ENCODE data around the gene NUDT4.
A peak's percentile ranks its signal among the peaks of the same experiment; 100 is the strongest.
"Not testable (repeated sequence)": the region's sequence is repeated elsewhere in the genome, so short reads cannot be mapped to it uniquely, and the experiment has no call there.

Gene NUDT4

DNA sequence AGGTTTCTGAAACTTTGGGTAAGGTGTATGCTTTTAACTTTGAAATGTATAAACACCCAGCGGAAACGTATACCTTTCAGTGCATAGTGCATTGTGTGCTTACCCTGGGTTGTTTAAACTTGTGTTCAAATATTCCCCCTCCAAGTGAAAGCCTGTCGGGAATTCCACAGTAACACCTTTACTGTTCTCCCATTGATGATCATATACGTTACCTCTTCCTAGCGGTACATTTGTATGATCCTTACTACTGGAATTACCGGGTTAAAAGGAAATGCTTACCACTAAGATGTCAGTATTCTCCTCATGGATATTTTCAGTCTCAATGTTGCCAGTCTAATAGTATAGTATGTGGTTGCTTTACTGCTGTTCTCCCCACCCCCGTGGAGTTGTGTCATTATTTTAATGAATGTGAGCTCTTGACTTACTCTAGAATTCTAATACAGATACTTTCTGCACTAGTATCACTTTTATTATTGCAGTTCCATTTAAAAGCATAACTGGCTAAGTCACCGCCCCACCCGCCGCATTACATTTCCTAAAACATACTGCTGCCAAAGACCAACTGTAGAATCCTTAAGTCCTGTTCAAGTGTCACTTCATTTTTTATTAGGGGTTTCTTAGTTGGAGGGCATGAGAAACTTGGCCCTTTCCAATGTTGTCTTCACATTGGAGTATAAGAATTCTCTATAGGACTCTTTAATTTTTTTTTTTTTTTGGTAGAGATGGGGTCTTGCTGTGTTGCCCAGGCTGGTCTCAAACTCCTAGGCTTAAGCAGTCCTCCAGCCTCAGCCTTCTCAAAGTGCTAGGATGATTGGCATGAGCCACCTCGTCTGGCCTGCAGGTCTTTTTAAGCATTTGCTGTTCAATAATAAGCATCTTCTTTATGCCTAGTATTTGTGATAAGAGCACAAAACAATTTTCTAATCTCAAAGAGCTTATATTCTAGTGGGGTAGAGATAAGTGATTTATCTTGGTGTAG lies 24.9 kb downstream of the NUDT4 start:
- no peak for DNase-seq

DNA sequence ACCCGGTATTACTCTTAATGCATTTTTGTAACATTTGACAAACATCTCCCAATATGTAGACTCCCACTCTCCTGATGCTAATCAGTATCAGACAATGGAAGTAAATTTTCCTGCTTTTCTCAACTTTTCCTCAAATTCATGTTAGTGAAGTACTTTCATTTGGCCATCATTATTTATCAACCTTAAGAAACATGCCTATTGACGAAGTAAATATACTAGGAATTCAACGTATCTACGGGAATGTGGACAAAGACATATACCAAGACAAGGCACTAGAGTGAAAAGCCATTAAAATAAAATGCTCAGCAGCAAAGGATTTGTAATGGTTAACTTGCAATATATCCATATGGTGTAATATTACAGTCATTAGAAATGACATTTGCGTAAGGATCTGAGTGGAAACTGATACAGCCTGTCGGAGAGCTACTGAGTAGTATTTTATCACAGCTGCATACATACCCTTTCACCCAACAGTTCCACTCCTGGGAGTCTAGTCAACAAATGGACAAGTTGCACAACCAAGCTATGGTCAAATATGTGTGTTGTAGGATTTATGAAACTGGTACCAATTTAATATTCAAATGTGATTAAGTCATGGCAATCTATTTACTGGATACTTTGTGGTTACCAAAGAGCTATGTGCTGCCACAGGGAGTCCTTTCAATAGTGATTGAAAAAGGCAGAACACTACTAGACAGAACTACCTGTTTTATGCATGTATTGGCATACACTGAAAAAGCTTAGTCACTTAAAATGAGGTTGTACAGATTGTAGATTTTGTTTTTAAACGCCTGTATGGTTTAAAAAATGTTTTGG lies 26.5 kb downstream of the NUDT4 start:
- DNase-seq: no peak

DNA sequence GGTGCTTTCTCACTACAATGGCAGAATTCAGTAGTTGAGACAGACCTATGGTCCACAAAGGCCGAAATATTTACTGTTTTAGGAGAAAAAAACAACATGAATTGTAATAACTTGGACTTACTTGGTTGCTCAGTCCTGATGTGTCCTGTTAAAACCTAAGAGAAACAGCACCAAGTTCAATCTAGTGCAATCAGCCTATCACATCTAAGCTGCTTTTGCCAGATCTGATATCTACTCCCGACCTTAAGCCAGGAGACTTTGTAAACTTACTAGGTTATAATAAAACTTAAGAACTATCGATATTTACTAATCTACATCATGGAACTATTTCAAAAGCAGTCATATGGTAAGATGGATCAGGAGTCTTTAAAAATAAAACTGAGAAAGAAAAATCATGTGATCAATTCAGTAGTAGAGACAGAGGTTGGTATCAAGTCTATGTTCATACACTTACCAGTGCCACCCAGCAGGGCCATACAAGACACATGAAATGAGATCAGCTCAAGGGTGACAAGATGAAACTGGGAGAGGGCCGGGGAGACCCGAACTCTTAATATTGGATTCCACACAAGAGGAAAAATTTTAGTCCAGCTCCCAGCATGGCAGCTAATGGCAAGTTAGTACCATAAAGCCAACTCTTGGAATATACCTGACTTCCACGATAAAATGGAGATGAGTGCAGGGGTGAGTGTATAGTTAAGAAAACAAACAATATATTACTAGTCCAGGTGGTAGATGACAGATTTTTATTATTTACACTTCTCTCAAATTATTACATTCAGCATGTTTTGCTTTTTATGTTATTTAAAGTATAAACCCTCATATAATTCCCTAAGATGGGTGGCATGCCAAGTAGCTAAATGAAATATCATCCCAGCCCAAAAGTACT lies 27.5 kb downstream of the NUDT4 start:
- no peak for DNase-seq

DNA sequence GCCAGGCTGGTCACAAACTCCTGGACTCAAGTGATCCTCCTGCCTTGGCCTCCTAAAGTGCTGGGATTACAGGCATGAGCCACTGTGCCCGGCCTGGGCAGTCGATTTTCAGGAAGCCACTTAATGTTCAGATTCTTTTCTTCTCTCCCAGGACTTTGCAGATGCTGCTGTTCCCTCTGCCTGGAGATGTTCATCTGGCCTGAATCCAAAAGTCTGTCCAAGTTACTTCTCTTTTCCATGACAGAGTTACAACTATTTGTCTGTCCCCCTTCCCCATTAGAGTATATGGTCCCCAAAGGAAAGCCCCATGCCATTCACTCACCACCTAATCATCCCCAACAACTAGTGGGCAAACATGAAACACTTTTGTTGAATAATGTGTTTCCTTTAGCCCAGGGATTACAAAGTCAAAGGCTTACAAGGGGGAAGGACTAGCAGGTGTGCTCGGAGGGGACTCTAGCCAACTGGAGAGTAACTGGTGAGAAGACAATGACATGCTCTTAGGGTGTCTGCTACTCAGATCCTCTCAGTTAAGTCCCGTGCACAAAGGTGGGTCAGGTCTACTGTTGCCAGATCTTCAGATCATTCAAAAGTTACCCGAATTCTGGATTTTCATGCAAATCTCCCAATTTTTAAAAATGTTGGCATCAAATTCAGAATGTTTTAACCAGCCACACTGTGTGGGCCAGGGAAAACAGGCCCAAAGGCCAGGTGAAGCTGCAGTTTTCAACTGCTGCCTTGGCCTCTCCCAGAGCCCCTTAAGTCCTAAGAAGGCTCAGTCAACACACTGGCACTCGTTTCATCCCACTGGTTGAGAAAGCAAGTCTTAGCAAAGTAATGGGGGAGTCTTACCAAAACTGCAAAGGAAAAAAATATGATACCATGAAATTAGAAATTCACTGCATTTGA lies 29.6 kb downstream of the NUDT4 start:
- no peak for DNase-seq

DNA sequence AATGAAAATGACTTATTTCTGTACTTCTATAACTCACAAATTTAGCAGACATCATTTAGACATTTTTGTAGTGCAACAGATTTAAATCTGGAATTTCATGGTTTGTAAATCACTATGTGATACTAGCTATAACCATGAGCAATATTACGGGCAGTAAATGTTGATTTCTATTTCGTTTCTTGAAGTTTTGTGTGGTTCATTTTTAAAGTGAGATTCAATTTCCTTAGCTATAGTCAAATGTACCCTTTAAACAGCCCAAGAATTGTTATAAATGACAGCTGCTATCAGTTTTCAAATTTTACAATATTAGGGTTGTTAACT lies 30.2 kb downstream of the NUDT4 start:
- no peak for DNase-seq

DNA sequence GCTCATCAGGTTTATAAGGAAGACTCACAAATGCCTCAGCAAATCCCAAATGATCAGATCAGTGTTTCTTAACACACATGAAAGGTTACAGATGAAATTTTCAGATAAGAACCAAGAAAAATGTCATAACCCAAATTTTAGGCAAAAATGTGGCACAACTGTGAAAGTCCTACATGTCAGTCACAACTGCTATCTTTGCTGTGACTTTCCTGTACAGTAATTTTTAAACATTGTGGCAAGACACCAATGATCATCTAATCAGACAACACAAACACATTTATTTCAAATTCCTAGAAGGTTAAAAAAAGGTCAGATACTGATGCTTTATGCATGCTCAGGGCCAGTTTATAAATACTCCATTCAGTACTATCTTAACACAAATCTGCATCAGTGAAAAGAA lies 31.1 kb downstream of the NUDT4 start:
- no peak for DNase-seq

DNA sequence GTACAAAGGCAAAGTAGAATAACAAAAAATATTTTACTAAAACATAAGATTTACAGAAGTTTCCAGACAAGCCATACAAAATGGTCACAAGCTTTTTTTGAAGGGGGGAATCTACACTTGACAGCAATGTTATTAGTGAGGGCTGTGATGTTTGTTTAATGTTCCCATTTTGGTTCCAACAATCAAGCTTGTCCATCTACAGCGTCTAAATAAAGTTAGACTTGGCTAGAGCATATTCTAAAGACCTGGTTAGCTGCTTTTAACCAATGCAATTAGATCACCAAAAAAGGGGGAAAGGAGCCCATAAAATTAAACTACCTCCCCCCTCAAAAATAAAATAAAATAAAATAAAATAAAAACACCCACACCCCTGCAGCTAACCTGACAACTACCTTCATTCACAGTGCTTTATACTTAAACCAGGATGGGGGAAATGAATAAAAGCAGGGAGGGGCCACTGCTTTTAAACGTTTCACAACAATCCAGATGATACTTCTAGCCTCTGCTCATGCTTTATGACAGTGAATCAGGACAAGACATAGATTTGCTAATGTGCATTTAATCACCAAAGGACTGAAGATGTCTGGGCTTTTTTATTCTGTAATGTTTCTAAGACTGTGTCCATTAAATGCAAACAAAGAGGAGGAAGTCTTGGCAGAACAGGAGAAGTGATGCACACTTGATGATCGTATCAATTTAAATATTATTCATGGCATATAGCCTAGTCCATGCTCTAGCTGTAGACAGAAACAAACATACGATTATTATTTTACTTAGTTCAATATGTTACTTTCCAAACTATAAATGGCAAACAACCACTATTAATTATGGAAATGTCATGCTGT lies 31.8 kb downstream of the NUDT4 start:
- DNase-seq: not testable (repeated sequence)

DNA sequence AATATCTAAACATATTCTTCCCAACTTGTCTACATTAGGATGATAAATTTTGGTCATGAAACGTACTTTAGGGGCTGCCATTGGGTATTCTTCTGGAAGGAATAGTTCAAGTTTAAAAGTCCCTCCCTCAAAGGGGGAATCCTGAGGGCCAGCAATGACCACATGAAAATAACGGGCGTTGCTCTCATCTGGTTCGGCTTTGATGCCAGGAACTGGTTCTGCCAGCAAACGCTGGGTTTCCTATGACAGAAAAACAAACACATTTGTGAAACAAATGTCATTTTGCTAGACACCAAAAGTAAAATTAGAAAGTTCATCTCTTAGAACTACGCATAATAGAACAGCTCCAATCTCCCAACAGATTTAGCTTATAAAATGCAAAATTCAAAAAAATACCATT lies 33.3 kb downstream of the NUDT4 start:
- DNase-seq: not testable (repeated sequence)

DNA sequence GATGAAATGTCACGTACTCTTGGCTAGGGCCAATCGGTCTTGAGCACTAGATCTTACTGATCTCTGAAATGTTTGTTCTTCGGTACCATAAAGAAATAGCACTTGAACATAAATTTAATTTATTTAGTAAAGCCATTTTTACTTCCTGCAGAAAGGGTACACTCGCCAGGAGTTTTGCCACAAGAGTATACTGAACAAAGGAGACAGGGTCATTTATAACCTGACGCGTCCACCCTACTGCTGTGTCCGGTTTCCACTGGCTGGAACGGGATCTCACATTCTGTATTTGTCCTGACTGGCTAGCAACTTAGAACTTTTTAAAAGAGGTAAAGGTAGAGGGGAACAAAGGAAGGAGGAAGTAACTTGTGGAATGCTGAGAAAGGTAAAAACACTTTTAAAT lies 34.7 kb downstream of the NUDT4 start:
- DNase-seq: not testable (repeated sequence)

DNA sequence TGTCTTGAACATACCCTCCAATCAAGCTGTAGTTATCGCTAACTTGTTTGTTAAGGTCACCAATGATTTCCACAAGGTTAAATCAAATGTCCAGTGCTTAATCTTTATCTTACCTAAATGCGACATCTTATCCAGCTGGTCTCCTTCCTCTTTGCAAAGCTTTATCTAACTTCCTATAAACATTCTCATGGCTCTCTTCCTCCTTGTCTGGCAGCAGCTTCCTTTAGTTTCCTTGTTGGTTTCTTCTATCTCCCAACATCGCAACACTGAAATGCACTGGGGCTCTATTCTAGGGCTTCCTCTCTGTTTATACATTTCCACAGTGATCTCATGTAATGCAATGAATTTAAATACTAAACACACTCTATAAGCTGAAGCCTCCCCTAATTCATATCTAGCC lies 35.3 kb downstream of the NUDT4 start:
- DNase-seq: no peak

DNA sequence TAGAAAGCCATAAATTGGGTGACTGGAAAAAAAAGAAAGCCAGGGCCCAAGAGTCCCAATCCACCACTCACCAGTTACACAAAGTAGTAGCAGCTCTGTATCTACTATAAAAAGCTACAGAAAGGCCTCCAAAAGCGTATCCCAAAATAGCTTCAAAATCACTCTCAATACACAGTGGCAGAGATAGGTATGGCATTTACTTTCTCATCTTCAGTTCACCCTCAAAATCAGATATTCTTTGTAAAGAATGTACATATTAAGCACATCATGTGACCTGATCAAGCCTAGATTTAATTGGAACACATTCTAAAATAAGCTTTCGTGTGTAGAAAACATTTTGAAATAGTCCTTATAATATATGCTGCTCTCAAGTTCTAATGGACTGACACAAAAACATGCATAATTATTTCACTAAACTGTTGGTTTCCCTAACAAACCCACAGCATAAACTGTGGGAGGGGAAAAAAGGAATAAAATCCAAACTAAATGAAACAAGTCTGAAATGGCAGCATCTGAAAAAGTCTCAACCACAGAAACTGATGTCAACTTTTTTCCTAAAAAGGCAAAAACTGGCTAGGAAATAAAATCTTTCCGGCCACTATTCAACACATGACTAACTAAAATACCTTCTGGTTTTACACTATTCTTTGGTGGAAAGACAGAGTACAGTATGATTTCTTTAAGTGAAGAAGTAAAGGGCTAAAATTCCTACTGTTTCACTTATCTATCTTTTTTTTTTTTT lies 38.2 kb downstream of the NUDT4 start:
- no peak for DNase-seq

DNA sequence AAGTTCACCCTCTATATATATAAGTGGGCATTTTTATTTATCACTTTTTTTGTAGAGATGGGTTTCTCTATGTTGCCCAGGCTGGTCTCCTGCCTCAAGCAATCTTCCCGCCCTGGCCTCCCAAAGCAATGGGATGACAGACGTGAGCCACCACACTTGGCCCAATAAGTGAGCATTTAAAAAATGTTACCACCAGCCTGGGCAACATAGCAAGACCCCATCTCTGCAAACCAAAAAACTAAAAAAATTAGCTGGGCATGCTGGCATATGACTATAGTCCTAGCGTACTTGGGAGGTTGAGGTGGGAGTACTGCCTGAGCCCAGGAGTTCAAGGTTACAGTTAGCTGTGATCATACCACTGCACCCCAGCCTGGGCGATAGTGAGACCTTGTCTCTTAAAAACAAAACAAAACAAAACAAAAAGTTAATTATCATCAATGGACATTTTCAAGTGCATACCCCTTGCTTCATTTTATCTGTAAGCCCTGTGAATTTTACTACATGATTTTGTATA lies 40.3 kb downstream of the NUDT4 start:
- DNase-seq: no peak

DNA sequence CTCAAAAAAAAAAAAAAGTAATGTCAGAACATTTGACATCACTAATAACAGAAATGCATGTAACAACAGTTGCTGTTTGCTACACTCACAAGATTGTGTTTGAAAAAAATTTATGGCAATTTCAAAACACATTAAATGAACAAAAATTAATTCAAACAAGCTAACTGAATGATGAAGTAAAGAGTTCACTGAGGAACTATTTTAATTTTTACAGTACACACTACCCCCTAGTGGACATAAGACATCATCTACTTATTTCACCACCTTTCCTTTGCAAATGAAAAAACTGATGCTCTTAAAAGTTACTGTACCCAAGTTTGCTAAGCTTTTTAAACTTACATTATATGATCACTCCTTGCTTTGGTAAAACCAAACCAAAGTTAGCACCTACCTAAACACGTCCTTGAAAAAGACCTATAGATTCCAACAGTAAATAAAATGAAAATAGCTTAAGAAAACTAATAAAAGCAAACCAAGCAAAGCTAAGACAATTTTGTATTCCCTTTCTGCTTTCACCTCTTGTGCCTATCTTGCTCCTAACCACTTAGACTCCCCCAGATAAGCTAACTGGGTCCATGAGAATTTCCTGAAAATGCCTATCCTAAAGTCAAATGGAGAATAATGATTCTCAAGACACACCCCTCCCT lies 41.8 kb downstream of the NUDT4 start:
- peak; percentile 18 for DNase-seq

DNA sequence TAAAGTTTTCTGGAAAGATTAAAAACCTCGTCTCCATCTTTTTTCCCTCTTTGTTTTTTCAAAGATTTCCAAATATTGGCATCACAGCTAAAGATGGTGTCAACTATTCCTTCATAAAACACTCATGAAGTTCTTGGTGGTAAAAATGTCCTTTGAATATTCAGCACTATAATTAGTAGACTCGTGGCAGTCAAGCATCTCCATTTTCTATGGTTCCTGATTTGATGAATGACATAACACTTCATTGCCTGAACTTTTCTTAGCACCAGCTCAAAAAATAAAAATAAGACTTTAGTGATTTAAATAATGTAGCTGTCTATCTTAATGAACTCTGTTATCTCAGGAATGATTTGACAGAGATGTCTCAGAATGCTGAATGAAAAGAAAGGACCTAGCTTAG lies 44.3 kb downstream of the NUDT4 start:
- no peak for DNase-seq

DNA sequence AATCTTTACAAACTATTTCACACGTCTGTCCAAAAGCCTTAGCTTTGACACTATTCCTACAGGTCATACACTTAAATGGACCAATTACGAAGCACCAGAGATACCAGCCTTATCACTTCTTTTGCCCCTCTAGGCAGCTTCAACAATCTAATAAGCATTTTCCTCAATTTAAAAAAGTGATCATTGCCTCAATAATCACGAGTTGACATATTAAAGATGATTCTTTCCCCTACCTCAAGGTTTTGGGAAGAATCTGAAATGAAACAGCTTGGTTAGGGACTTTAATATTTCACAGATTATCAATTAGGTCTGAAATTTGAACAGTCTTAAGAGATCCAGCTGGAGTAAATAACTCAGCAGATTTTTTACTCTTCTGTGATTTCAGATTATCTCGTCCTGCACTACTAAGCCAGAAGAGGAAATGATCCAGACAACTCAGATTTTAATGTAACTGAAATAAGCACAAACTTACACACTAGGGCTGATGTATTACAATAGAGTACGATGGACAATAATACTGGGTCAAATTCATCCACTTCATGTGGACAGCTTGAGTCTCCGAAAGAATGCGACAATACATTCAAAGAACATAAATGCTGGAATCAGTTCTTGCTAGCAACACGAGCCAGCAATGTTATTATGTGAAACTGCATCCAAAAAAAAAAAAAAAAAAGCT lies 48.1 kb downstream of the NUDT4 start:
- DNase-seq: no peak

DNA sequence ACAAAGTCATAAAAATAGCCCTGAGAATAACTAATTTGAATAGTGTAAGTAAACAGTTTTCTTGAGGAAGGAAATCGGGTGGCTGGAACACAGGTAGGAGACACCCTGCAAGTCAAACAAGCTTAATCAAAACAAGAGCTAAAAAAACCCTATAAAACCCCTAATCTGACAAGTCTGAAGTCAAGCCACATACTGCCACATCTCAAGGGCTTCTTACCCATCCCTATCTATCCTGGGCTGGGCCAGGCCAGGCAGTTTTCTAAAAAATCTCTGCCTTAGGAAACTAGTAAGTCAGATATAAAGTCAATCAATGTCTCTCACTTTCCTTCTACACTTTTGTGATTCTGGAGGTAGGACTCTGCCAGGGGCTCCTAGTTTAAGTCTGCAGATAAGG lies 48.7 kb downstream of the NUDT4 start:
- no peak for DNase-seq

DNA sequence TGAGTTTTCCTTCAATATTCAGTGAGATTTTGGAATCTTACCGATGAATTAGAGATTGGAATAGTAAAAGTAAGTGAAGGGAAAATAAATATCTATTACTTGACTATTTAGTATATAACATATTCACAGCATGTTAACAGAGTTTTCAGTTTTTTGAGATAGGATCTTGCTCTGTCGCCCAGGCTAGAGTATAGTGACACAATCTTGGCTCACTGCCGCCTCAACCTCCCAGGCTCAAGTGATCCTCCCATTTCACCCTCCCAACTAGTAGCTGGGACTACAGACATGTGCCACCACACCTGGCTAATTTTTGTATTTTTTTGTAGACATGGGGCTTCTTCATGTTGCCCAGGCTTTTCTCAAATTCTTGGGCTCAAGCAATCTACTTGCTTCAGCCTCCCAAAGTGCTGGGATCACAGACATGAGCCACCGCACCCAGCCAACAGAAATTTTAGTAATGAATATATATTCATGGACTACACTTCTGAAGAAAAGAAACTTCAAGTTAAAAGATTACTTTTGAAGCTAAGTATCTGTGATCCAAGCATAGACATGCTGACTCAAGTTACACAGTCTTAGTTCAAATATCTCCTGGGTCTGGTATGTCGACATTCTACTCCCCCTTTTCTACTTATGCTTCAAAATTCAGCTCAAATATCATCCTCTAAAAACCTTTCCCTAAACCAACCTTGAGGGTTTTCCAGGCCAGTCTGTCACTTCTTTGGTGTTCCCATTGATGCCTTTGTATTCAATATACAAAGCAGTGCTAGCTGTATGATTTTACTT lies 50.2 kb downstream of the NUDT4 start:
- no peak for DNase-seq

DNA sequence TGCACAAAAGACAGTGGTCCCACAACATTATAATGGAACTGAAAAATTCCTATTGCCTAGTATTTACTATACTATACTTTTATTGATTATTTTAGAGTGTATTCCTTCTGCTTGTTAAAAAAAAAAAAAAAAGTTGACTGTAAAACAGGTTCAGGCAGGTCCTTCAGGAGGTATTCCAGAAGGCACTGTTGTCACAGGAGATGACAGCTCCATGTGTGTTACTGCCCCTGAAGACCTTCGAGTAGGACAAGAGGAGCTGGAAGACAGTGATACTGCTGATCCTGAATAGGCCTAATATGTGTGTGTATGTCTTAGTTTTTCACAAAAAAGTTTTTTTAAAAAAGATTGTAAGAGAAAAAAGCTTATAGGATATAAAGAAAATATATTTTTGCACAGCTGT lies 51.7 kb downstream of the NUDT4 start:
- DNase-seq: no peak
